Measurements from ENCODE around the gene ZNF487. TPM values are rescaled to one million over a fixed set of nuclear protein-coding genes. Genes with fewer than 3 reads are reported as not detected.

Gene ZNF487
- total and polyA plus RNA-seq, 2 of the 4 experiments (the other 2 are of a cell fraction): 1.7 to 2.7 TPM

GRCh38 chr10:43401627-43402026 is 35.3 kb upstream of the ZNF487 start:
- peak overlapping the region; percentile 45; the same call in 1 of the 2 replicates for H3K23ac ChIP-seq (ENCODE audit: low read depth, low read length)
- H3K9me3 ChIP-seq (ENCODE audit: control insufficient read depth, insufficient read depth, low read length): no peaks in the 10 kb centered on the region
- peak overlapping the region; percentile 13; the same call in 1 of the 2 replicates for H2AK5ac ChIP-seq (ENCODE audit: low read depth, low read length)
- dilution Hi-C loops (cut with HindIII; ENCODE audit: low sequenced_read_pairs, unreplicated experiment) (no loop called here), in situ Hi-C loops (cut with MboI; ENCODE audit: low sequenced_read_pairs) (loop anchor here (5.0 to 25.0 kb wide), 2 partner anchors 51 to 1586 kb away; partner anchors contain the start of gene DEPP1), intact Hi-C loops (cut with micrococcal nuclease) (no loop called here)
- DNase-seq (no peak), ATAC-seq (ENCODE audit: low read depth) (no peak)
- H3K9me1 ChIP-seq (ENCODE audit: insufficient read depth, low read length): peaks cover 10% of the 10 kb centered on the region
- peaks cover 4 to 15% of the 10 kb centered on the region in 2 experiments; a peak in 2 of 4 replicates for H3K79me1 ChIP-seq (ENCODE audit: low read depth in 1 of 2, low read length in 2 of 2)
- no peak overlapping the region for H2BK120ac ChIP-seq (ENCODE audit: low read depth, low read length)
- H3K9ac ChIP-seq (ENCODE audit: low read depth, low read length): no peak overlapping the region
- H3K4me2 ChIP-seq (ENCODE audit: low read depth, low read length): no peak overlapping the region; the same call in 1 of the 2 replicates
- H2BK15ac ChIP-seq (ENCODE audit: low read depth, low read length): no peak overlapping the region
- no peak overlapping the region for H2BK5ac ChIP-seq (ENCODE audit: low read depth, low read length, poor library complexity, severe bottlenecking)
- H4K91ac ChIP-seq (ENCODE audit: insufficient read depth, low read depth, low read length): no peak overlapping the region
- ChIA-PET POLR2A (ENCODE audit: unreplicated experiment) (no interaction called here), CTCF (no interaction called here)
- H2AK9ac ChIP-seq (replicated peaks; ENCODE audit: low read depth, low read length, poor library complexity): peak overlapping the region; percentile 44
- no peak overlapping the region for H4K5ac ChIP-seq (ENCODE audit: low read depth, low read length)
- H4K20me1 ChIP-seq (ENCODE audit: insufficient read depth, low read length): peaks cover 93% of the 10 kb centered on the region
- no TSS peak for BruUV-seq (replicated peaks)
- no peak overlapping the region for H3K14ac ChIP-seq (replicated peaks; ENCODE audit: low read depth, low read length)
- H3K4ac ChIP-seq (ENCODE audit: low read depth, low read length): no peak overlapping the region
- H3K4me1 ChIP-seq (ENCODE audit: control insufficient read depth, insufficient read depth, low read length): peaks cover 15% of the 10 kb centered on the region
- no peak overlapping the region for H3K27ac ChIP-seq (ENCODE audit: insufficient read depth, low read length)
- no peak overlapping the region for H2BK20ac ChIP-seq (ENCODE audit: low read depth, low read length)
- TF ChIP-seq RCOR1 (IDR thresholded peaks at IDR 0.05; ENCODE audit: insufficient replicate concordance, low read length) (no peak), CHD1 (IDR thresholded peaks at IDR 0.05; ENCODE audit: low read depth, low read length) (no peak), NFE2L2 (IDR thresholded peaks at IDR 0.05; ENCODE audit: low read depth, low read length) (no peak), MAFK (IDR thresholded peaks at IDR 0.05; ENCODE audit: low read depth, low read length) (no peak), CEBPB (IDR thresholded peaks at IDR 0.05; ENCODE audit: low read depth, low read length) (no peak), FOS (IDR thresholded peaks at IDR 0.05; ENCODE audit: low read depth, low read length) (no peak), RAD21 (IDR thresholded peaks at IDR 0.05; ENCODE audit: low read length) (no peak), POLR2A (IDR thresholded peaks at IDR 0.05; ENCODE audit: low read depth, low read length) (no peak)
- H3K36me3 ChIP-seq (ENCODE audit: control insufficient read depth, insufficient read depth, low read length): peaks cover 2% of the 10 kb centered on the region; the same call in 1 of the 2 replicates
- no peak overlapping the region for H3K4me3 ChIP-seq (ENCODE audit: insufficient read depth, low read depth, low read length)
- no peak overlapping the region for H3K56ac ChIP-seq (ENCODE audit: extremely low read depth, insufficient read depth, low read length)
- no peaks in the 10 kb centered on the region for H3K27me3 ChIP-seq (ENCODE audit: control insufficient read depth, insufficient read depth, low read length)
- WGBS, 2 experiments (ENCODE audit: extremely low coverage in 2 of 2, insufficient read length in 1 of 2): no CpG with 5 or more reads among the region's 2 CpGs
- no peak overlapping the region for H3K18ac ChIP-seq (ENCODE audit: low read depth, low read length)
- no peak overlapping the region for H2AFZ ChIP-seq (replicated peaks; ENCODE audit: low read length, poor library complexity)
- no peak overlapping the region for H4K8ac ChIP-seq (ENCODE audit: low read depth in 2 of 2, low read length in 2 of 2)

All from IMR-90 (cell line).